ENCODE results near the gene MYRFL. TPM values are rescaled to one million over a fixed set of nuclear protein-coding genes. Genes with fewer than 3 reads are reported as not detected.
"Not testable (repeated sequence)": the region's sequence is repeated elsewhere in the genome, so short reads cannot be mapped to it uniquely, and the experiment has no call there.

MYRFL gene
- polyA plus RNA-seq, 2 donors, result 0.08 TPM; not detected in 1

- no peaks in the 10 kb centered on the region for H3K4me1 ChIP-seq (ENCODE audit: control insufficient read depth in 2 of 2, insufficient read depth in 2 of 2, low read length in 1 of 2)
- WGBS, 2 donors, result 64 to 77% methylated on average over 4 of the region's 4 CpGs
Observed at GRCh38 chr12:69837657-69838415, 12.8 kb downstream of the MYRFL start.

GRCh38 chr12:69840727-69841126 lies 15.7 kb downstream of the MYRFL start:
- H3K4me1 ChIP-seq (ENCODE audit: control insufficient read depth in 2 of 2, insufficient read depth in 2 of 2, low read length in 1 of 2), result no peaks in the 10 kb centered on the region
- H3K27me3 ChIP-seq (ENCODE audit: control insufficient read depth in 1 of 2, insufficient read depth in 2 of 2, low read length in 2 of 2), result no peaks in the 10 kb centered on the region
- no peak overlapping the region for H3K4me3 ChIP-seq (ENCODE audit: low read depth in 1 of 2, low read length in 2 of 2)
- H3K27ac ChIP-seq (ENCODE audit: low read depth in 2 of 2, low read length in 1 of 2), result no peak overlapping the region
- H3K9me3 ChIP-seq (ENCODE audit: control insufficient read depth in 2 of 2, insufficient read depth in 1 of 2, low read depth in 1 of 2, low read length in 1 of 2), result no peaks in the 10 kb centered on the region
- 40 to 42% methylated on average over 3 of the region's 3 CpGs for WGBS, 2 donors
- no peaks in the 10 kb centered on the region for H3K36me3 ChIP-seq (ENCODE audit: control insufficient read depth in 2 of 2, insufficient read depth in 2 of 2, low read length in 1 of 2)

More at GRCh38 chr12:69837657-69838415, 12.8 kb downstream of the MYRFL start:
- Histone ChIP-seq H3K36me3 (ENCODE audit: control insufficient read depth in 2 of 2, insufficient read depth in 2 of 2, low read length in 1 of 2) (no peaks in the 10 kb centered on the region), H3K4me3 (ENCODE audit: low read depth in 1 of 2, low read length in 2 of 2) (no peak overlapping the region), H3K27me3 (ENCODE audit: control insufficient read depth in 1 of 2, insufficient read depth in 2 of 2, low read length in 2 of 2) (no peaks in the 10 kb centered on the region), H3K9me3 (ENCODE audit: control insufficient read depth in 2 of 2, insufficient read depth in 1 of 2, low read depth in 1 of 2, low read length in 1 of 2) (no peaks in the 10 kb centered on the region), H3K27ac (ENCODE audit: low read depth in 2 of 2, low read length in 1 of 2) (no peak overlapping the region)

GRCh38 chr12:69843608-69844007 lies 18.6 kb downstream of the MYRFL start:
- Histone ChIP-seq H3K27me3 (ENCODE audit: control insufficient read depth in 1 of 2, insufficient read depth in 2 of 2, low read length in 2 of 2) (no peaks in the 10 kb centered on the region), H3K4me3 (ENCODE audit: low read depth in 1 of 2, low read length in 2 of 2) (no peak overlapping the region), H3K27ac (ENCODE audit: low read depth in 2 of 2, low read length in 1 of 2) (no peak overlapping the region), H3K36me3 (ENCODE audit: control insufficient read depth in 2 of 2, insufficient read depth in 2 of 2, low read length in 1 of 2) (no peaks in the 10 kb centered on the region), H3K4me1 (ENCODE audit: control insufficient read depth in 2 of 2, insufficient read depth in 2 of 2, low read length in 1 of 2) (no peaks in the 10 kb centered on the region), H3K9me3 (ENCODE audit: control insufficient read depth in 2 of 2, insufficient read depth in 1 of 2, low read depth in 1 of 2, low read length in 1 of 2) (no peaks in the 10 kb centered on the region)
- 53 to 59% methylated on average over 2 of the region's 2 CpGs for WGBS, 2 donors

GRCh38 chr12:69844416-69844815 lies 19.4 kb downstream of the MYRFL start:
- Histone ChIP-seq H3K4me3 (ENCODE audit: low read depth in 1 of 2, low read length in 2 of 2) (no peak overlapping the region), H3K4me1 (ENCODE audit: control insufficient read depth in 2 of 2, insufficient read depth in 2 of 2, low read length in 1 of 2) (no peaks in the 10 kb centered on the region), H3K27ac (ENCODE audit: low read depth in 2 of 2, low read length in 1 of 2) (no peak overlapping the region), H3K36me3 (ENCODE audit: control insufficient read depth in 2 of 2, insufficient read depth in 2 of 2, low read length in 1 of 2) (no peaks in the 10 kb centered on the region), H3K9me3 (ENCODE audit: control insufficient read depth in 2 of 2, insufficient read depth in 1 of 2, low read depth in 1 of 2, low read length in 1 of 2) (no peaks in the 10 kb centered on the region), H3K27me3 (ENCODE audit: control insufficient read depth in 1 of 2, insufficient read depth in 2 of 2, low read length in 2 of 2) (no peaks in the 10 kb centered on the region)
- WGBS, 2 donors, result 88 to 89% methylated on average over 7 of the region's 7 CpGs

GRCh38 chr12:69844836-69845235 lies 19.8 kb downstream of the MYRFL start:
- 81 to 86% methylated on average over 4 of the region's 4 CpGs for WGBS, 2 donors
- Histone ChIP-seq H3K27ac (ENCODE audit: low read depth in 2 of 2, low read length in 1 of 2) (no peak overlapping the region), H3K4me3 (ENCODE audit: low read depth in 1 of 2, low read length in 2 of 2) (no peak overlapping the region)

GRCh38 chr12:69846976-69847375 lies 21.9 kb downstream of the MYRFL start:
- H3K4me3 ChIP-seq (ENCODE audit: low read depth in 1 of 2, low read length in 2 of 2), result no peak overlapping the region
- H3K27me3 ChIP-seq (ENCODE audit: control insufficient read depth in 1 of 2, insufficient read depth in 2 of 2, low read length in 2 of 2), result no peaks in the 10 kb centered on the region
- no peaks in the 10 kb centered on the region for H3K9me3 ChIP-seq (ENCODE audit: control insufficient read depth in 2 of 2, insufficient read depth in 1 of 2, low read depth in 1 of 2, low read length in 1 of 2)
- H3K36me3 ChIP-seq (ENCODE audit: control insufficient read depth in 2 of 2, insufficient read depth in 2 of 2, low read length in 1 of 2), result no peaks in the 10 kb centered on the region
- no peak overlapping the region for H3K27ac ChIP-seq (ENCODE audit: low read depth in 2 of 2, low read length in 1 of 2)
- H3K4me1 ChIP-seq (ENCODE audit: control insufficient read depth in 2 of 2, insufficient read depth in 2 of 2, low read length in 1 of 2), result no peaks in the 10 kb centered on the region

More at GRCh38 chr12:69844836-69845235, 19.8 kb downstream of the MYRFL start:
- Histone ChIP-seq H3K4me1 (ENCODE audit: control insufficient read depth in 2 of 2, insufficient read depth in 2 of 2, low read length in 1 of 2) (no peaks in the 10 kb centered on the region), H3K9me3 (ENCODE audit: control insufficient read depth in 2 of 2, insufficient read depth in 1 of 2, low read depth in 1 of 2, low read length in 1 of 2) (no peaks in the 10 kb centered on the region), H3K27me3 (ENCODE audit: control insufficient read depth in 1 of 2, insufficient read depth in 2 of 2, low read length in 2 of 2) (no peaks in the 10 kb centered on the region), H3K36me3 (ENCODE audit: control insufficient read depth in 2 of 2, insufficient read depth in 2 of 2, low read length in 1 of 2) (no peaks in the 10 kb centered on the region)

GRCh38 chr12:69851976-69852375 lies 26.9 kb downstream of the MYRFL start:
- H3K4me1 ChIP-seq (ENCODE audit: control insufficient read depth in 2 of 2, insufficient read depth in 2 of 2, low read length in 1 of 2), result no peaks in the 10 kb centered on the region
- H3K27ac ChIP-seq (ENCODE audit: low read depth in 2 of 2, low read length in 1 of 2), result no peak overlapping the region
- H3K36me3 ChIP-seq (ENCODE audit: control insufficient read depth in 2 of 2, insufficient read depth in 2 of 2, low read length in 1 of 2), result no peaks in the 10 kb centered on the region
- 92 to 94% methylated on average over 2 of the region's 2 CpGs for WGBS, 2 donors
- no peaks in the 10 kb centered on the region for H3K27me3 ChIP-seq (ENCODE audit: control insufficient read depth in 1 of 2, insufficient read depth in 2 of 2, low read length in 2 of 2)
- H3K9me3 ChIP-seq (ENCODE audit: control insufficient read depth in 2 of 2, insufficient read depth in 1 of 2, low read depth in 1 of 2, low read length in 1 of 2), result no peaks in the 10 kb centered on the region
- no peak overlapping the region for H3K4me3 ChIP-seq (ENCODE audit: low read depth in 1 of 2, low read length in 2 of 2)

GRCh38 chr12:69853176-69853961 lies 28.3 kb downstream of the MYRFL start:
- not testable (repeated sequence) for H3K4me1 ChIP-seq (ENCODE audit: control insufficient read depth in 2 of 2, insufficient read depth in 2 of 2, low read length in 1 of 2); H3K9me3 ChIP-seq (ENCODE audit: control insufficient read depth in 2 of 2, insufficient read depth in 1 of 2, low read depth in 1 of 2, low read length in 1 of 2)
- WGBS, 2 donors, result 96 to 97% methylated on average over 52 to 61 of the region's 61 CpGs

GRCh38 chr12:69866698-69867097 lies 41.7 kb downstream of the MYRFL start:
- WGBS, 2 donors, result 51 to 72% methylated on average over 4 of the region's 4 CpGs
- H3K4me3 ChIP-seq (ENCODE audit: low read depth in 1 of 2, low read length in 2 of 2), result no peak overlapping the region
- H3K4me1 ChIP-seq (ENCODE audit: control insufficient read depth in 2 of 2, insufficient read depth in 2 of 2, low read length in 1 of 2), result no peaks in the 10 kb centered on the region

More at GRCh38 chr12:69853176-69853961, 28.3 kb downstream of the MYRFL start:
- H3K27me3 ChIP-seq (ENCODE audit: control insufficient read depth in 1 of 2, insufficient read depth in 2 of 2, low read length in 2 of 2); H3K4me3 ChIP-seq (ENCODE audit: low read depth in 1 of 2, low read length in 2 of 2); H3K36me3 ChIP-seq (ENCODE audit: control insufficient read depth in 2 of 2, insufficient read depth in 2 of 2, low read length in 1 of 2); H3K27ac ChIP-seq (ENCODE audit: low read depth in 2 of 2, low read length in 1 of 2): not testable (repeated sequence)

More at GRCh38 chr12:69866698-69867097, 41.7 kb downstream of the MYRFL start:
- Histone ChIP-seq H3K27ac (ENCODE audit: low read depth in 2 of 2, low read length in 1 of 2) (no peak overlapping the region), H3K27me3 (ENCODE audit: control insufficient read depth in 1 of 2, insufficient read depth in 2 of 2, low read length in 2 of 2) (no peaks in the 10 kb centered on the region), H3K9me3 (ENCODE audit: control insufficient read depth in 2 of 2, insufficient read depth in 1 of 2, low read depth in 1 of 2, low read length in 1 of 2) (no peaks in the 10 kb centered on the region), H3K36me3 (ENCODE audit: control insufficient read depth in 2 of 2, insufficient read depth in 2 of 2, low read length in 1 of 2) (no peaks in the 10 kb centered on the region)
